GM23338 (cell line): ENCODE measurements around the gene ADPRH. TPM values are rescaled to one million over a fixed set of nuclear protein-coding genes. Genes with fewer than 3 reads are reported as not detected.

Experiments
- ATAC-seq: fragments of 200-7000 bp; cut with Tn5 transposase; 3 replicates; pipeline ENCODE4 v1.9.1; 2020
- DNase-seq: peaks from one replicate; pipeline ENCODE4 v3.0.0-alpha.2; 2015; ENCODE audit warnings: low spot score
- H2AFZ ChIP-seq: fragments of 200-600 bp; sonication (generic); 2 replicates; pipeline ENCODE4 v1.8.0; 2016; ENCODE audit warnings: antibody characterized with exemption, mild to moderate bottlenecking, moderate library complexity
- H3F3A ChIP-seq: fragments of 200-600 bp; sonication (generic); replicated peaks from 2 replicates; pipeline ENCODE4 v1.8.0; 2017; ENCODE audit warnings: antibody characterized with exemption, mixed run types, low read depth
- H3K27ac ChIP-seq: fragments of 200-600 bp; sonication (generic); 2 replicates; pipeline ENCODE4 v1.6.1; 2016; ENCODE audit warnings: low read depth
- H3K27me3 ChIP-seq: fragments of 200-600 bp; sonication (generic); 2 replicates; pipeline ENCODE4 v1.8.0; 2016; ENCODE audit warnings: mild to moderate bottlenecking, mixed run types, moderate library complexity; ENCODE audit not compliant: insufficient read depth
- H3K36me3 ChIP-seq: fragments of 200-600 bp; sonication (generic); 2 replicates; pipeline ENCODE4 v1.8.0; 2016; ENCODE audit warnings: mild to moderate bottlenecking; ENCODE audit not compliant: insufficient read depth
- H3K4me1 ChIP-seq: fragments of 200-600 bp; sonication (generic); 2 replicates; pipeline ENCODE4 v1.8.0; 2016; ENCODE audit warnings: mild to moderate bottlenecking, moderate library complexity; ENCODE audit not compliant: insufficient read depth
- H3K4me2 ChIP-seq: fragments of 200-600 bp; sonication (generic); 2 replicates; pipeline ENCODE4 v1.7.1; 2017; ENCODE audit warnings: mixed run types
- H3K4me3 ChIP-seq: fragments of 200-600 bp; sonication (generic); 2 replicates; pipeline ENCODE4 v1.6.1; 2016; ENCODE audit warnings: mixed run types
- H3K79me2 ChIP-seq: fragments of 200-600 bp; sonication (generic); replicated peaks from 2 replicates; pipeline ENCODE4 v1.8.0; 2017; ENCODE audit warnings: mild to moderate bottlenecking; ENCODE audit not compliant: insufficient read depth
- H3K9me2 ChIP-seq: fragments of 200-600 bp; sonication (generic); 2 replicates; pipeline ENCODE4 v1.8.0; 2017; ENCODE audit not compliant: insufficient read depth
- H4K20me1 ChIP-seq: fragments of 200-600 bp; sonication (generic); replicated peaks from 2 replicates; pipeline ENCODE4 v1.8.0; 2017; ENCODE audit warnings: mild to moderate bottlenecking; ENCODE audit not compliant: insufficient read depth
- H3K27ac Mint-ChIP-seq: 2 replicates; pipeline ENCODE4 v1.8.0; 2020; ENCODE audit warnings: inconsistent platforms, mild to moderate bottlenecking, moderate library complexity, mixed read lengths
- H3K27me3 Mint-ChIP-seq: 3 replicates; pipeline ENCODE4 v1.8.0; 2022; ENCODE audit warnings: low read depth, mild to moderate bottlenecking, moderate library complexity, mixed read lengths, inconsistent platforms; ENCODE audit not compliant: insufficient read depth, poor library complexity
- H3K36me3 Mint-ChIP-seq: 3 replicates; pipeline ENCODE4 v1.8.0; 2021; ENCODE audit warnings: low read depth, mild to moderate bottlenecking, inconsistent platforms, moderate library complexity, mixed read lengths
- H3K4me1 Mint-ChIP-seq: 3 replicates; pipeline ENCODE4 v1.8.0; 2020; ENCODE audit warnings: mild to moderate bottlenecking, inconsistent platforms, mixed read lengths
- H3K4me3 Mint-ChIP-seq: 3 replicates; pipeline ENCODE4 v1.8.0; 2021; ENCODE audit warnings: moderate library complexity, mild to moderate bottlenecking, inconsistent platforms, mixed read lengths
- H3K9me3 Mint-ChIP-seq: 3 replicates; pipeline ENCODE4 v1.8.0; 2020; ENCODE audit warnings: moderate library complexity, mild to moderate bottlenecking, inconsistent platforms, mixed read lengths
- CTCF ChIP-seq, 2 experiments: fragments of 200-600 bp in 1 of 2; sonication (generic) in 1 of 2; conservative IDR thresholded peaks; 2 replicates each; pipeline versions ENCODE4 v1.5.1 to v1.6.1; 2016 to 2017; ENCODE audit warnings: antibody characterized with exemption in 2 of 2, low read depth in 2 of 2, mild to moderate bottlenecking in 2 of 2, moderate library complexity in 1 of 2
- ETS1 ChIP-seq: IDR thresholded peaks from 2 replicates; pipeline ENCODE4 v1.6.1; 2016; ENCODE audit warnings: antibody characterized with exemption
- EZH2 ChIP-seq: fragments of 200-600 bp; sonication (generic); IDR thresholded peaks from one replicate; pipeline ENCODE4 v1.8.0; 2017; ENCODE audit warnings: antibody characterized with exemption, mild to moderate bottlenecking, low read depth; ENCODE audit not compliant: unreplicated experiment
- JUNB ChIP-seq: IDR thresholded peaks from one replicate; pipeline ENCODE4 v1.6.1; 2016; ENCODE audit warnings: antibody characterized with exemption; ENCODE audit not compliant: unreplicated experiment
- NANOG ChIP-seq: IDR thresholded peaks from 2 replicates; pipeline ENCODE4 v1.6.1; 2016; ENCODE audit warnings: antibody characterized with exemption, borderline replicate concordance
- POLR2AphosphoS5 ChIP-seq: IDR thresholded peaks from 2 replicates; pipeline ENCODE4 v1.6.1; 2016; ENCODE audit warnings: antibody characterized with exemption, low read depth
- STAT1 ChIP-seq: IDR thresholded peaks from one replicate; pipeline ENCODE4 v1.6.1; 2016; ENCODE audit warnings: antibody characterized with exemption; ENCODE audit not compliant: unreplicated experiment
- ZNF114 ChIP-seq: fragments of 250-450 bp; sonication (Bioruptor Pico); IDR thresholded peaks from 2 replicates; pipeline ENCODE4 v1.5.0; 2020; ENCODE audit warnings: mild to moderate bottlenecking, moderate library complexity
- polyA plus RNA-seq: library from polyadenylated mRNA; unstranded; fragments of >200 nt; fragmentation: Nextera tagmentation; extraction: Ambion mirVana; gene quantifications from 2 replicates; pipeline ENCODE4 v1.2.1, GENCODE V29; 2016
- total RNA-seq: library from RNA; depleted of rRNA; stranded (reverse); fragments of >200 nt; shearing (Covaris generic); gene quantifications from 2 replicates; pipeline ENCODE4 v1.2.3, GENCODE V29; 2014

ADPRH gene
- total and polyA plus RNA-seq, 2 experiments from 2014 or later = 1.2 to 3.4 TPM

GRCh38 chr3:119571688-119572087 lies 7.6 kb upstream of the ADPRH start:
- no peak overlapping the region for H3K4me2 ChIP-seq
- H3K4me1 Mint-ChIP-seq = no peaks in the 10 kb centered on the region
- H3K4me3 ChIP-seq = no peak overlapping the region
- H3K27ac ChIP-seq = no peak overlapping the region
- DNase-seq (no peak), ATAC-seq (no peak)
- no peaks in the 10 kb centered on the region for H3K27me3 ChIP-seq
- no peak overlapping the region for H3K4me3 Mint-ChIP-seq
- H2AFZ ChIP-seq = peak overlapping the region; percentile 91
- no peaks in the 10 kb centered on the region for H3K36me3 ChIP-seq
- H3K27me3 Mint-ChIP-seq = peaks cover 4% of the 10 kb centered on the region
- H3K4me1 ChIP-seq = no peaks in the 10 kb centered on the region
- H3K36me3 Mint-ChIP-seq = no peaks in the 10 kb centered on the region
- TF ChIP-seq NANOG (no peak), ZNF114 (no peak)
- H3K79me2 ChIP-seq = no peaks in the 10 kb centered on the region
- H3K9me2 ChIP-seq = no peaks in the 10 kb centered on the region
- H3K27ac Mint-ChIP-seq = no peak overlapping the region
- no peaks in the 10 kb centered on the region for H4K20me1 ChIP-seq
- no peaks in the 10 kb centered on the region for H3F3A ChIP-seq
- H3K9me3 Mint-ChIP-seq = no peaks in the 10 kb centered on the region

GRCh38 chr3:119575507-119575906 lies 3.8 kb upstream of the ADPRH start:
- Mint-ChIP-seq H3K27ac (no peak overlapping the region), H3K4me1 (peaks cover 8% of the 10 kb centered on the region), H3K27me3 (peaks cover 14% of the 10 kb centered on the region), H3K9me3 (no peaks in the 10 kb centered on the region; the same call in 2 of the 3 replicates), H3K36me3 (no peaks in the 10 kb centered on the region), H3K4me3 (no peak overlapping the region)
- Histone ChIP-seq H3K9me2 (no peaks in the 10 kb centered on the region), H3K4me2 (no peak overlapping the region), H4K20me1 (no peaks in the 10 kb centered on the region), H3K27ac (no peak overlapping the region), H3K36me3 (no peaks in the 10 kb centered on the region), H3K4me3 (no peak overlapping the region), H2AFZ (no peak overlapping the region), H3F3A (no peaks in the 10 kb centered on the region), H3K79me2 (no peaks in the 10 kb centered on the region), H3K4me1 (peaks cover 7% of the 10 kb centered on the region), H3K27me3 (peaks cover 19% of the 10 kb centered on the region)
- TF ChIP-seq CTCF (conservative IDR thresholded peaks at IDR 0.05; ENCODE audit: low read depth in 2 of 2) = no peak
- no peak for TF ChIP-seq NANOG
- TF ChIP-seq STAT1 = no peak
- TF ChIP-seq POLR2AphosphoS5 = no peak
- TF ChIP-seq ETS1 = no peak
- TF ChIP-seq EZH2 = no peak
- TF ChIP-seq JUNB = no peak
- ATAC-seq = no peak
- no peak for DNase-seq
